HG03280 (cell line): ENCODE measurements around the gene SRGAP3.

Experiments
- ATAC-seq: cut with Tn5 transposase; IDR thresholded peaks from one replicate; pipeline ENCODE4 v1.9.1; 2021; ENCODE audit warnings: mild to moderate bottlenecking, moderate library complexity; ENCODE audit not compliant: unreplicated experiment

The SRGAP3 gene

DNA sequence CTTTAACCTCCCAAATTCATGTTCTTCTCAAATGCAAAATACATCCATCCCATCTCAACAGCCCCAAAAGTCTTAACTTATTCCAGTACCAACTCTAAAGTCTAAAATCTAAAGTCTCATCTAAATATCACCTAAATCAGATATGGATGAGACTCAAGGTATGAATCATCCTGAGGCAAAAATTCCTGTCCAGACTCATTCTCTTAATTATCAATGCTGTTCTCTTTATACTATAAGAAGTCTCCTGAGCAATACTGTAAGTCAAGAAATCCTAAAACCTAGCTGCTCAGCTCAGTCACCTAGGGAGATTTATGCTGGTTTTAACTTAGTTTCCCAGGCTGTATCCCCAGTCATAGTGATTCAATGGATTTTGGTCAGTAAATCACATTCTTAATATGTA is 297.3 kb downstream of the SRGAP3 start:
- no peak for ATAC-seq

DNA sequence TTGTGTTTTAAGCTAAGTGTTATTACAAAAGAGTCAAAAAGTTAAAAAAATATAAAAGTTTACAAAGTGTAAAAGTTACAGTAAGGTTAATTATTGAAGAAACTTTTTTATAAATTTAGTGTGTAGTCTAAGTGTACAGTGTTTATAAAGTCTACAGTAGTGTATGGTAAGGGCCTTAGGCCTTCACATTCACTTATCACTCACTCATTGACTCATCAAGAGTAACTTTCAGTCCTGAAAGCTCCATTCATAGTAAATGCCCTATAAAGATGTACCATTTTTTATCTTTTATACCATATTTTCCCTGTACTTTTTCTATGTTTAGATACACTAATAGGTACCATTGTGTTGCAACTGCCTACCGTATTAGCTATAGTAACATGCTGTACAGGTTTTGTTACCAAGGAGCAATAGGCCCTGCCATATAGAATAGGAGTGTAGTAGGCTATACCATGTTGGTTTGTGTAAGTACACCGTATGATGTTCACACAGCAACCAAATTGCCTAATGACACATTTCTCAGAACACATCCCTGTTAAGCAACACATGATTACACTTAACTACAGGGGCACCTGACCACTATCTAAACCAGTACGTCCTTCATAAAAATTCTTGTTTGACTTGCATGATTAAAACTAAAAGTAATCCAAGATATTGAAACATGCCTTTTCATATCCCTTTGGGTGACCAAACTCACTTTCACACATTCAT is 303.4 kb downstream of the SRGAP3 start:
- no peak for ATAC-seq

DNA sequence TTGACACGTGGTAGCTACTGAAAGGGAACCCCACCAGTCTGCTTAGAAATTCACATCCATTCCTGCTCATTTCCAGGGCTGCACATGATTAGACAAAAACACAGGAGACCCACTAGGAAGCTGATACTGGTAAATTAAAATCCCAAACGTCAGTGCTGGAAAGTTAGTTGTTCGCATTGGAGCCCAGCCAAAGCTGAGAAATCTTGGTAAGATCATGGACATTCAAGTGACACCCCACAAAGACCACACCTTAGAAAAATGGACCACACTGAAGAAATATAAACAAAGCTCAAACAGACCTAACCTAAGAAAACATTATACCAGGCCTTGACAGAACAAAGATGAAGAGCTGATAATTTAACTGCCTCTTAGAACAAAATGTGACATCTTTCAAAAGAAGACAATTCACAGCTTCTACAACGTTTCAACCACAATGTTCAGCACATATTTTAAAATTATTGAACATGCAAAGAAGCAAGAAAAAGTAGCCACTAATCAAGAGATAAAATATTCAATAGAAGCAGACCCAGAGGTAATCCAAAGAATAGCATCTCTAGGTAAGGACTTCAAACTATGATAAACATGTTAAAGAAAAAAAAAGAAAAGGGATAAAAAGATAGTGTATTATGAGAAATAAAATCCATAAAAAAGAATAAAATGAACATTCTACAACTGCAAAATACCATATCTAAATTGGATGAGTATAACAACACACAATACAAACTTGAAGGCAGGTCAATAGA is 306.5 kb downstream of the SRGAP3 start:
- no peak for ATAC-seq

DNA sequence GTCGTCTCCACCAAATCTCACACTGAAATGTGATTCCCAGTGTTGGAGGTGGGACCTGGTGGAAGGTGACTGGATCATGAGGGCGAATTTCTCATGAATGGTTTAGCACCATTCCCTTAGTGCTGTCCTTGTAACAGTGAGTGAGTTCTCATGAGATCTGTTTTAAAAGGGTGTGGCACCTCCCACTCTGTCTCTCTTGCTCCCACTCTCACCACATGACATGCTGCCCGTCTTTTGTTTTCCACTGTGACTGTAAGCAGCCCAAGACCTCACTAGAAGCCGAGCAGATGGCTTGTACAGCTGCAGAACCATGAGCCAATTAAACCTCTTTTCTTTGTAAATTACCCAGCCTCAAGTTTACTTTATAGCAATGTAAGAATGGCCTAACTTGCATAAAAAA is 307.3 kb downstream of the SRGAP3 start:
- ATAC-seq, result no peak

DNA sequence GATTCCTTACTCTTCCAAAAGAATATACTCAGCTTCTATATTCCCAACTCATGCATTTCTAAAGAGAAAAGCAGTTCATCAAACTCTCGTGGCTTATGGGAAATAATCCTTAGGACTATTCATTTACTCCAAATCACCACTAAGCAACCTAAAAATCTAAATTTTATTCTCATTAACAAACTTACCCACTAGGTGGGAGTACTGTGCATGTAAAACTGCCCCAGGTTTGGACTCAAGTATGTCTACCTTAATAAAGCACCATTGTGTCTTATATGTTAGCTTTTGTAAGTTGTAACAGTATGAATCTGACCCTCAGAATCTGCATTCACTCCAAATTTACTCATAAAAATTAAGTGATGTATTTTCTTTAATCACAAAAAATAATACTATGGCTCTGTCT is 311.4 kb downstream of the SRGAP3 start:
- ATAC-seq, result no peak

DNA sequence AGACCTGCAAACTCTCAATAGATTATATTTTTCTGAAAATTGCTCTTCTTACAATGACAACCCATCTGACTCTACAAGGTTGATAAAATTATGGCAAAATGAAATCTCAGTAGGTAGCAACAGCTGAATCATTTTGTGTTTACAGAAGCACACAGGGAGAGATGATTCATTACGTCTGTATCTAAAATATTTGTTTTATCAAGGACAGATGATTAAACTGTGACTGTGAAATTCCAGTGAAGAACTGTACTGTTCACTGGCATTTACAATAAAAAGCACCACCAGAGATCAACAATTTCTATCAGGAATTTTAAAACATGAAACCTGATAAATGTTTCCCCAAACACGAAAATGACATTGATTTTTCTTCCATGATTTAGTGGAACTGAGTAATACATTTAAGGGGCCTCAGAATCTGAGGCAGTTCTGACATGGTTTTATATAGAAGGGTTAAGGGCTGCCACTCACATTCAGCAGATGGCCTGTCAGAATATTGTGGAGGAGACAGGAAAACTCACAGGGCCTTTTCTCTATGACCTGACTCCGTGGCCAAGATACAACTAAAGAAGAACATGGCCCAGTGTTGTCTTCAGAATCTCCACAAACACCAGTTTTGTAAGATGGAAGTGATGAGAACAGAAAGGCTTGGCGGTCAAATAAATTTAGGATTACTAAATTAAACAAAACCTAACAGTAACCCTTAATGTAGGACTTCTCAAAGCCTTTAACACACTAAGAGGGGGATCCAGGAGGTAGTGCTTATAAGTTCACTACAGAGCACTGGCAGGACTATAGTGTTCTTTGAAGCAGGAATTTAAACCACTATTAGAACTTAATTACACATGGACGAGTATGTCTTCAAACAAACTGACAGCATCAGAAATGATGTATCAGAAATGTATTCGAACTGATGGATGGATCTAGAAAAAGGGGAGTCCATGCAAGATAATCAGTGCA is 312.1 kb downstream of the SRGAP3 start:
- ATAC-seq, result no peak

DNA sequence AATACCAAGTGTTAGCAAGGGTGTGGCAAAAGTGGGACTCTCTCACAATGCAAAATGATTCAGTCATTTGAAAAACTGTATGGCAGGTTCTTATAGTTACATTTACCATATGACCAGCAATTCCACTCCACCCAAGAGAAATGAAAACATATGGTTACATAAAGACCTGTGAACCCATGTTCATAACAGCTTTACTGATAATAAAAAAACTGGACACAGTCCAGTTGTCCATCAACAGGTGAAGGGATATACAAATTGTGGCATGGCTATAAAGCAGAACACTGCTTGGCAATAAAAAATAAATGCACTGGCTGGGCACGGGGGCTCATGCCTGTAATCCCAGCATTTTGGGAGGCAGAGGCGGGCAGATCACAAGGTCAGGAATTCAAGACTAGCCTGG is 316.9 kb downstream of the SRGAP3 start:
- ATAC-seq, result no peak

DNA sequence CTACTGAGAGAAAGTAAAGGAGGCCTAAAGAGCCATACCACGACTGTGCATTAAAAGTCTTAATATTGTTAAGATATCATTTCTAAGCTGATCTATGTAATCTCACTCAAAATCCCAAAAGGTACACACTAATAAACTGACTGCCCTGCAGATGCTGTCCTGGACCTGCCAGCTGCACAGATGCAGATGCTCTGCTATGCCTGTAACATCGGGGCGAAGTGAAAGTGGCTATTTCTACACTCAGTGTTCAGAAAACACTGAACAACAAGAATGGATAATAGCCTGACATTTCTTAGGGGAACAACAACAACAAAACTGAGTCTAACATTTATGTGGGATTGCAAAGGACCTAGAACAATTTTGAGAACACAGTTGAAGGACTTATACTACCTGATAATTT is 318.1 kb downstream of the SRGAP3 start:
- ATAC-seq, result no peak
